ENCODE measurements around the gene IDE. TPM values are rescaled to one million over a fixed set of nuclear protein-coding genes. Genes with fewer than 3 reads are reported as not detected.

IDE gene
- polyA plus RNA-seq, 1 experiment: 15.1 TPM

GRCh38 chr10:92493362-92493761 is 80.5 kb downstream of the IDE start:
- POLR2A ChIA-PET: no interaction called here
- Histone ChIP-seq H3K36me3 (ENCODE audit: control insufficient read depth, insufficient read depth, low read length) (peaks cover 9% of the 10 kb centered on the region), H3K4me3 (ENCODE audit: low read depth, low read length) (no peak overlapping the region), H3K27me3 (ENCODE audit: control insufficient read depth, insufficient read depth, low read length) (no peaks in the 10 kb centered on the region)
- CTCF ChIA-PET: interaction anchor here (0.8 to 1.4 kb wide), 2 partner anchors 16 to 82 kb away, joined by 3 read pairs; no protein-coding TSS in a partner anchor
- TF ChIP-seq, protein P1, sequence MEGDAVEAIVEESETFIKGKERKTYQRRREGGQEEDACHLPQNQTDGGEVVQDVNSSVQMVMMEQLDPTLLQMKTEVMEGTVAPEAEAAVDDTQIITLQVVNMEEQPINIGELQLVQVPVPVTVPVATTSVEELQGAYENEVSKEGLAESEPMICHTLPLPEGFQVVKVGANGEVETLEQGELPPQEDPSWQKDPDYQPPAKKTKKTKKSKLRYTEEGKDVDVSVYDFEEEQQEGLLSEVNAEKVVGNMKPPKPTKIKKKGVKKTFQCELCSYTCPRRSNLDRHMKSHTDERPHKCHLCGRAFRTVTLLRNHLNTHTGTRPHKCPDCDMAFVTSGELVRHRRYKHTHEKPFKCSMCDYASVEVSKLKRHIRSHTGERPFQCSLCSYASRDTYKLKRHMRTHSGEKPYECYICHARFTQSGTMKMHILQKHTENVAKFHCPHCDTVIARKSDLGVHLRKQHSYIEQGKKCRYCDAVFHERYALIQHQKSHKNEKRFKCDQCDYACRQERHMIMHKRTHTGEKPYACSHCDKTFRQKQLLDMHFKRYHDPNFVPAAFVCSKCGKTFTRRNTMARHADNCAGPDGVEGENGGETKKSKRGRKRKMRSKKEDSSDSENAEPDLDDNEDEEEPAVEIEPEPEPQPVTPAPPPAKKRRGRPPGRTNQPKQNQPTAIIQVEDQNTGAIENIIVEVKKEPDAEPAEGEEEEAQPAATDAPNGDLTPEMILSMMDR (IDR thresholded peaks at IDR 0.05; ENCODE audit: insufficient read depth, low read depth, low read length): no peak
- no peak for DNase-seq (ENCODE audit: low read depth)

DNA sequence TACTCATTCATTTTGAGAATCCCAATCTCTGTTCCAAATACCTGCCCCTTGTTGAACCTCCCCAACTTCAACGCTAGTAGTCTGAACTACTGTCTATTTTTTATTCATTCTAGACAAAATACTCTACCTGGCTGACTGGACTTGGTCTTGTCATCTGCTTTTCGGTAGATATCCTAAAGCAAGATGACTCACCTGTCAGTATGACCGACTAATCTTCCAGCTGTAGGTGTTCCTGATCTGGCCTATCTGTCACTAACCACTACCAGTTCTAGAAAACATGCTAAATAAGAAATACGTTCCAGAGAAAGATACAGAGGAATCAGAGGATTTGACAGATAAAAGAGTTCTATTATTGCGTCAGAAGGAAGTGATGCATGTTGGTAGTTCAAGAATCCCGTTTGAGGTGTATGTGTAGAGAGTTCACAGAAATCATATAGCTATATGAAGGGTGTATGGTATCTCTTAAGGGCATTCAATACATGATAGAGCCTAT is 81.1 kb downstream of the IDE start:
- CTCF ChIA-PET: interaction anchor here (0.8 to 1.4 kb wide), 2 partner anchors 16 to 82 kb away, joined by 3 read pairs; no protein-coding TSS in a partner anchor
- DNase-seq (ENCODE audit: low read depth): no peak
- POLR2A ChIA-PET: no interaction called here
- TF ChIP-seq, protein P1 (IDR thresholded peaks at IDR 0.05; ENCODE audit: insufficient read depth, low read depth, low read length): no peak
- Histone ChIP-seq H3K36me3 (ENCODE audit: control insufficient read depth, insufficient read depth, low read length) (peaks cover 9% of the 10 kb centered on the region), H3K27me3 (ENCODE audit: control insufficient read depth, insufficient read depth, low read length) (no peaks in the 10 kb centered on the region), H3K4me3 (ENCODE audit: low read depth, low read length) (no peak overlapping the region)

GRCh38 chr10:92490387-92490786 is 83.5 kb downstream of the IDE start:
- TF ChIP-seq, protein P1 (IDR thresholded peaks at IDR 0.05; ENCODE audit: insufficient read depth, low read depth, low read length): no peak
- Histone ChIP-seq H3K27me3 (ENCODE audit: control insufficient read depth, insufficient read depth, low read length) (no peaks in the 10 kb centered on the region), H3K4me3 (ENCODE audit: low read depth, low read length) (no peak overlapping the region), H3K36me3 (ENCODE audit: control insufficient read depth, insufficient read depth, low read length) (peaks cover 9% of the 10 kb centered on the region)
- ChIA-PET POLR2A (no interaction called here), CTCF (interaction anchor here (0.6 kb wide), 1 partner anchor 26 kb away, joined by 3 read pairs; no protein-coding TSS in a partner anchor)
- no peak for DNase-seq (ENCODE audit: low read depth)

DNA sequence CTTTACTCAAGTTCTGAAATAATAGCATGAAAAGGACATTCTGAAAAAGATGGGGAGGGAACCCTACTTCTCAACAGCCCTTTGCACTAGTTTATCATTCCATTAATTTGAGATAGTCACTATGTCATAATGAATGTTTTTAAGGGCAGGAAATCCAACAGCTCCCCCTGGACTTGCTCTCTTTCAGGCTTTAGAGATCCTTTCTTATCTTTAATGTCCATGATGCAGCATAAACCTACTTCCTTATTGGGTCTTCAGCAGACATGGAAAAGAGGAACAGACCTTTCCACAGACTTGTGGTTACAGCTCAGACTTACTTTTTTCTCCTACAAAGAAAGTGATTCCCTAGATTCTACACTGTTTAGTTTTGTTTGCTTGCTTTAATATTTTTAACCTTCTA is 87.3 kb downstream of the IDE start:
- TF ChIP-seq, protein P1 (IDR thresholded peaks at IDR 0.05; ENCODE audit: insufficient read depth, low read depth, low read length): no peak
- ChIA-PET CTCF (no interaction called here), POLR2A (no interaction called here)
- no peak for DNase-seq (ENCODE audit: low read depth)
- Histone ChIP-seq H3K36me3 (ENCODE audit: control insufficient read depth, insufficient read depth, low read length) (peaks cover 8% of the 10 kb centered on the region), H3K4me3 (ENCODE audit: low read depth, low read length) (no peak overlapping the region), H3K27me3 (ENCODE audit: control insufficient read depth, insufficient read depth, low read length) (no peaks in the 10 kb centered on the region)

- DNase-seq (ENCODE audit: low read depth): no peak
- TF ChIP-seq, protein P1 (IDR thresholded peaks at IDR 0.05; ENCODE audit: insufficient read depth, low read depth, low read length): no peak
- Histone ChIP-seq H3K4me3 (ENCODE audit: low read depth, low read length) (no peak overlapping the region), H3K27me3 (ENCODE audit: control insufficient read depth, insufficient read depth, low read length) (no peaks in the 10 kb centered on the region), H3K36me3 (ENCODE audit: control insufficient read depth, insufficient read depth, low read length) (peaks cover 1% of the 10 kb centered on the region)
- POLR2A ChIA-PET: no interaction called here
- CTCF ChIA-PET: no interaction called here
Observed at GRCh38 chr10:92483539-92483938, 90.4 kb downstream of the IDE start.

Measured in BJ (cell line).